HEK293 (cell line): ENCODE measurements around the gene ATP6V1B1.

Source experiments
- SETDB1 ChIP-seq: IDR thresholded peaks from one replicate; pipeline ENCODE4 v1.6.1; 2017; ENCODE audit warnings: mild to moderate bottlenecking, low read length, moderate library complexity, mixed read lengths; ENCODE audit not compliant: insufficient read length
- ZEB2 ChIP-seq: fragments of 450-650 bp; formaldehyde crosslinking; IDR thresholded peaks from 2 replicates; pipeline ENCODE4 v1.5.1; 2016; ENCODE audit warnings: missing biosample characterization, missing genetic modification characterization
- ZNF140 ChIP-seq: fragments of 450-650 bp; formaldehyde crosslinking; IDR thresholded peaks from 2 replicates; pipeline ENCODE4 v1.5.1; 2016; ENCODE audit warnings: missing biosample characterization, missing genetic modification characterization
- ZNF23 ChIP-seq: fragments of 450-650 bp; formaldehyde crosslinking; IDR thresholded peaks from 2 replicates; pipeline ENCODE4 v1.5.1; 2016; ENCODE audit warnings: missing biosample characterization, missing genetic modification characterization, borderline replicate concordance
- TF ChIP-seq, protein P1 (sequence below): fragments of 450-650 bp; formaldehyde crosslinking; IDR thresholded peaks from 2 replicates; pipeline ENCODE4 v1.5.1; 2016; ENCODE audit warnings: missing biosample characterization, missing genetic modification characterization

DNA sequence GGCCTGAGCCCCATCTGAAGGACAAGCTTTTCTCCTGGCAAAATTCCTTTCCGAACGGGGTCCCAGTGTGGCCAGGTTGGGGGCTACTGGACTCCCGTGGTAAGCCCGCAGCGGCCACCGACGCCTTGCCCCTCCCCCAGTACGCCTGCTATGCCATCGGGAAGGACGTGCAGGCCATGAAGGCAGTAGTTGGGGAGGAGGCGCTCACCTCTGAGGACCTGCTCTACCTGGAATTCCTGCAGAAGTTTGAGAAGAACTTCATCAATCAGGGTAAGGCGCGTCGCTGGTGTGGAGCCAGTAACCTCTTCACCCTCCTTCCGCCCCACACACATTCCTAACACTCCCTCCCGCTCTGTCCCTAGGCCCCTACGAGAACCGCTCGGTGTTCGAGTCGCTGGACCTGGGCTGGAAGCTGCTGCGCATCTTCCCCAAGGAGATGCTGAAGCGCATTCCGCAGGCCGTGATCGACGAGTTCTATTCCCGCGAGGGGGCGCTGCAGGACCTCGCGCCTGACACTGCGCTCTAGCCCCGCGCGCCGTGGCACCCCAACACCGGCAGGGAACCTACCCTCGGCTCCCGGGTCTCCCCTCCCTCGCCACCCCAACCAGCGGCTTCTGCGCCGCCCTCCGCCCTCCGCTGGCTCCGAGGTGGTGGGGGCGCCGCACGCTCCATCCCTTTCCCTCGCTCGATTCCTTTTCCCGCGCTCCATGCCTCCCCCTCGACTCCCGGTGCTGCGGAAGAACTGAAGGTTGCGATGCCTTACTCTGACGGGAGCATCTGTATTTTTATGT lies 29.1 kb downstream of the ATP6V1B1 start:
- TF ChIP-seq ZEB2 (tag by site-specific recombination): no peak
- TF ChIP-seq, protein P1, sequence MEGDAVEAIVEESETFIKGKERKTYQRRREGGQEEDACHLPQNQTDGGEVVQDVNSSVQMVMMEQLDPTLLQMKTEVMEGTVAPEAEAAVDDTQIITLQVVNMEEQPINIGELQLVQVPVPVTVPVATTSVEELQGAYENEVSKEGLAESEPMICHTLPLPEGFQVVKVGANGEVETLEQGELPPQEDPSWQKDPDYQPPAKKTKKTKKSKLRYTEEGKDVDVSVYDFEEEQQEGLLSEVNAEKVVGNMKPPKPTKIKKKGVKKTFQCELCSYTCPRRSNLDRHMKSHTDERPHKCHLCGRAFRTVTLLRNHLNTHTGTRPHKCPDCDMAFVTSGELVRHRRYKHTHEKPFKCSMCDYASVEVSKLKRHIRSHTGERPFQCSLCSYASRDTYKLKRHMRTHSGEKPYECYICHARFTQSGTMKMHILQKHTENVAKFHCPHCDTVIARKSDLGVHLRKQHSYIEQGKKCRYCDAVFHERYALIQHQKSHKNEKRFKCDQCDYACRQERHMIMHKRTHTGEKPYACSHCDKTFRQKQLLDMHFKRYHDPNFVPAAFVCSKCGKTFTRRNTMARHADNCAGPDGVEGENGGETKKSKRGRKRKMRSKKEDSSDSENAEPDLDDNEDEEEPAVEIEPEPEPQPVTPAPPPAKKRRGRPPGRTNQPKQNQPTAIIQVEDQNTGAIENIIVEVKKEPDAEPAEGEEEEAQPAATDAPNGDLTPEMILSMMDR (tag by site-specific recombination): no peak
- no peak for TF ChIP-seq ZNF23 (tag by site-specific recombination)
- TF ChIP-seq SETDB1: no peak
- TF ChIP-seq ZNF140 (tag by site-specific recombination): no peak
